NB4 (cell line): ENCODE measurements around the gene VAMP5.

ENCODE experiments used
- POLR2A ChIP-seq: IDR thresholded peaks from 2 replicates; pipeline ENCODE4 v1.6.1; 2011; ENCODE audit warnings: mild to moderate bottlenecking; ENCODE audit not compliant: insufficient read length; ENCODE audit errors: extremely low read depth
- TF ChIP-seq, protein P1 (sequence below): IDR thresholded peaks from one replicate; pipeline ENCODE4 v1.5.1; 2012; ENCODE audit warnings: low read depth, low read length

DNA sequence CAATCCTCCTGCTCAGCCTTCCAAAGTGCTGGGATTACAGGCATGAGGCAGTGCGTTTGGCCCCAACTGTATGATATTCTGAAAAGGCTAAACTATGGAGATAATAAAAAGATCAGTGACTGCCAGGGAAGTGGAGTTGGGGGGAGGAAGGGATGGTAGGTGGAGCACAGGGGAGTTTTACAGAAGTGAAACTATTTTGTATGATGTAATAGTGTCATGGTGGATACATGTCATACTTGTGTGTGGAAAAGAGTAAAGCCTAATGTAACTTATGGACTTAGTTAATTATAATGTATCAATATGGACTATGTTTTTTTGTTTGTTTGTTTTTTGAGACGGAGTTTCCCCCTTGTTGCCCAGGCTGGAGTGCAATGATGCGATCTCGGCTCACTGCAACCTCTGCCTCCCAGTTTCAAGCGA, 20.1 kb upstream of the VAMP5 start:
- TF ChIP-seq, protein P1, sequence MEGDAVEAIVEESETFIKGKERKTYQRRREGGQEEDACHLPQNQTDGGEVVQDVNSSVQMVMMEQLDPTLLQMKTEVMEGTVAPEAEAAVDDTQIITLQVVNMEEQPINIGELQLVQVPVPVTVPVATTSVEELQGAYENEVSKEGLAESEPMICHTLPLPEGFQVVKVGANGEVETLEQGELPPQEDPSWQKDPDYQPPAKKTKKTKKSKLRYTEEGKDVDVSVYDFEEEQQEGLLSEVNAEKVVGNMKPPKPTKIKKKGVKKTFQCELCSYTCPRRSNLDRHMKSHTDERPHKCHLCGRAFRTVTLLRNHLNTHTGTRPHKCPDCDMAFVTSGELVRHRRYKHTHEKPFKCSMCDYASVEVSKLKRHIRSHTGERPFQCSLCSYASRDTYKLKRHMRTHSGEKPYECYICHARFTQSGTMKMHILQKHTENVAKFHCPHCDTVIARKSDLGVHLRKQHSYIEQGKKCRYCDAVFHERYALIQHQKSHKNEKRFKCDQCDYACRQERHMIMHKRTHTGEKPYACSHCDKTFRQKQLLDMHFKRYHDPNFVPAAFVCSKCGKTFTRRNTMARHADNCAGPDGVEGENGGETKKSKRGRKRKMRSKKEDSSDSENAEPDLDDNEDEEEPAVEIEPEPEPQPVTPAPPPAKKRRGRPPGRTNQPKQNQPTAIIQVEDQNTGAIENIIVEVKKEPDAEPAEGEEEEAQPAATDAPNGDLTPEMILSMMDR: no peak
- no peak for TF ChIP-seq POLR2A
